Neural crest cell (in vitro differentiated cells): ENCODE results near the gene DAB2IP. TPM values are rescaled to one million over a fixed set of nuclear protein-coding genes. Genes with fewer than 3 reads are reported as not detected.

Source experiments
- DNase-seq: peaks from one replicate; pipeline ENCODE4 v3.0.0; 2021; ENCODE audit warnings: low read depth, mixed read lengths, low spot score
- H3K27ac Mint-ChIP-seq: one replicate; pipeline ENCODE4 v1.8.0; 2021; ENCODE audit warnings: mild to moderate bottlenecking, mixed read lengths; ENCODE audit not compliant: unreplicated experiment
- H3K27me3 Mint-ChIP-seq: 2 replicates; pipeline ENCODE4 v1.8.0; 2021; ENCODE audit warnings: low read depth, mild to moderate bottlenecking, mixed read lengths
- H3K36me3 Mint-ChIP-seq: 2 replicates; pipeline ENCODE4 v1.8.0; 2021; ENCODE audit warnings: low read depth, mild to moderate bottlenecking, mixed read lengths
- H3K4me1 Mint-ChIP-seq: 2 replicates; pipeline ENCODE4 v1.8.0; 2021; ENCODE audit warnings: mixed read lengths
- H3K4me3 Mint-ChIP-seq: one replicate; pipeline ENCODE4 v1.8.0; 2021; ENCODE audit warnings: mild to moderate bottlenecking, mixed read lengths
- H3K9me3 Mint-ChIP-seq: 2 replicates; pipeline ENCODE4 v1.8.0; 2021; ENCODE audit warnings: mixed read lengths
- CTCF ChIP-seq: fragments of 200-600 bp; sonication (generic); conservative IDR thresholded peaks from 2 replicates; pipeline ENCODE4 v1.5.0; 2021; ENCODE audit warnings: antibody characterized with exemption, mild to moderate bottlenecking
- total RNA-seq: library from RNA; stranded (reverse); gene quantifications from 2 replicates; pipeline ENCODE4 v1.2.1, GENCODE V29; 2021

Gene DAB2IP
- total RNA-seq, 1 donor from 2014 or later: 48.3 TPM

DNA sequence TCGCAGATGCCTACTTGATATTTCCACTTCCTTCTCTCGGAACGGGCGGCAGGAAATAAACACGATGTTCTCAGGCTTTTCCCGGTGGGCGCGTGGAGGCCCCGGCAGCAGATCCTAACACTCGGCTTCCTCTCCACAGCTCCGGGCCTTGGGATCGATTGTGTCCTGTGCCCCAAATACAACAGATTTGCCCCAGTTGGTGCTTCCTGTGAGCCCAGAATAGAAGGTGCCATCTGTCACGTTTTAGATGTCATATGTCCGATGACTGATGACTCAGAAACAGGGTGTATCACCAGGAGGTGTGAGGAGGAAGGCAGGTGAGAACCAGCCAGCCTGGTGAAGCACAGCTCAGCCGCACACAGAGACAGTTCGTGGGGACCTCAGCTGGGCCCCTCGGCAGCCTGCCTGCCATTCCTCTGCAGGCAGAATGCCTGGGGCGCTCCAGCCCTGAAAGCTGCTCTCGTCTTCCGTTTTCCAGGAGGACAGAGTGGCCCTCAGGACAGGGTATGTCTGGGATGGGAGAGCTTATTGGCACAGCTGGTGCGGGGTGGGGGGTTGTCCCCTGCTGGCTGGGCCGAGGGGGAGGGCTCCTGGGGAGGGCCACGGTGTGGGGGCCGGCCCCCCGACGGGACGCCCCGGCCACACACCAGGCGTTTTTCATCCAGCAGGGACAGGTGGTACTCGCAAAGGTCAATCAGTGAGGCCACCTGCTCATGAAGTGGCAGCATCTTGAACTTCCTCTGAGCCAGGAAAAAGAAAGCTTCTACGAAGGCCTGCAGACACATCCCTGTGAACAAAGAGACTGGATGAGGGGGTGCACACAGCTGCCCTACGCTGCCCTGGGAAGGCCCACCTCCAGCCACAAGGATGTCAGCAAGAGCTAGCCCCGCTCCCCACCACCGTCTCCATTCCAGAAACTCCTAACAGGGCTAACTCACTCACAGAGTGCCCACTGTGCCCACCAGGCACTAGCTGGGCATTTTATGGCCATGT, 171.0 kb downstream of the DAB2IP start:
- DNase-seq: no peak
- Mint-ChIP-seq H3K27me3 (peaks cover 16% of the 10 kb centered on the region), H3K9me3 (no peaks in the 10 kb centered on the region), H3K36me3 (no peaks in the 10 kb centered on the region), H3K4me1 (peaks cover 26% of the 10 kb centered on the region), H3K27ac (peak overlapping the region; percentile 62), H3K4me3 (no peak overlapping the region)
- no peak for TF ChIP-seq CTCF

- no peak for DNase-seq
- Mint-ChIP-seq H3K27me3 (peaks cover 4% of the 10 kb centered on the region), H3K4me1 (peaks cover 23% of the 10 kb centered on the region), H3K27ac (no peak overlapping the region), H3K4me3 (no peak overlapping the region), H3K9me3 (no peaks in the 10 kb centered on the region), H3K36me3 (no peaks in the 10 kb centered on the region)
- TF ChIP-seq CTCF: no peak
Observed at GRCh38 chr9:121823451-121824169, 172.2 kb downstream of the DAB2IP start.

GRCh38 chr9:121824651-121825030, 173.2 kb downstream of the DAB2IP start:
- Mint-ChIP-seq H3K4me3 (no peak overlapping the region), H3K36me3 (no peaks in the 10 kb centered on the region), H3K9me3 (no peaks in the 10 kb centered on the region), H3K4me1 (peaks cover 13% of the 10 kb centered on the region), H3K27ac (no peak overlapping the region), H3K27me3 (no peaks in the 10 kb centered on the region)
- no peak for DNase-seq
- TF ChIP-seq CTCF: no peak

DNA sequence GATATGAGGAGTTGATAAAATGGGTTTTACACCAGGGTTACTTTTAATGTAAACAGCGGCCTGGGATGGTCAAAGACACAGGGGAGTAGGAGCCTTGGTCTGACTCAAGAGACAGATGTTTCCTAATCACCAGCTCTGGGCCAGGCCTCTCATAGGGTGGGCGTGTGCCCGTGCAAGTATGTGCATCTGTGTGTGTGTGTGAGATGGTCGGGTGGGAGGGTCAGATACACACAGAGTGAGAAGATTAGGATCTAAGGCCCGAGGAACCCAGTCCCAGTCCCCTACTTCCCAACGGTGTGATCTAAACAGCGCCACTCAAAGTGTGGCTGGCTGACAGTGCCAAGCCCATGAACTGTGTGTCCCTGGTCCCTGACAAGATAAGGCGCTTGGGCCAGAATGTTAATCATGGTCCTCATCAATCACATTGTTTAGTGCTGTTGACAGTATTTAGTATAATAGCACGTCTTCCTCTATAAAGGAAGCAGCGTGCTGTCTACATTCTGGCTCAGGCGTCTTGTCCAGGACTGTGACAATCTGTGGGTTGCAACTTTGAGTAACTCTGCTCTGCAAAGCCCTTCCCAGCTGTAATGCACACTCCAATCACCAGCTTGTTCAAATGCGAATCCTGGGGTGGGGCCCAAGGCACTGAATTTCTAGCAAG, 173.7 kb downstream of the DAB2IP start:
- Mint-ChIP-seq H3K4me1 (peaks cover 8% of the 10 kb centered on the region), H3K27ac (no peak overlapping the region), H3K36me3 (no peaks in the 10 kb centered on the region), H3K9me3 (no peaks in the 10 kb centered on the region), H3K4me3 (no peak overlapping the region), H3K27me3 (no peaks in the 10 kb centered on the region)
- TF ChIP-seq CTCF: no peak
- no peak for DNase-seq

GRCh38 chr9:121826711-121827110, 175.3 kb downstream of the DAB2IP start:
- H3K27me3 Mint-ChIP-seq: no peaks in the 10 kb centered on the region
- H3K9me3 Mint-ChIP-seq: no peaks in the 10 kb centered on the region
- no peak overlapping the region for H3K27ac Mint-ChIP-seq
- H3K4me1 Mint-ChIP-seq: no peaks in the 10 kb centered on the region
- TF ChIP-seq CTCF: no peak
- DNase-seq: no peak
- no peak overlapping the region for H3K4me3 Mint-ChIP-seq
- no peaks in the 10 kb centered on the region for H3K36me3 Mint-ChIP-seq
